Measurements from ENCODE around the gene PCGF3. TPM values are rescaled to one million over a fixed set of nuclear protein-coding genes. Genes with fewer than 3 reads are reported as not detected.

Gene PCGF3
- total RNA-seq, 4 donors from 2014 or later: 40.0 to 57.6 (median 46.9) TPM

DNA sequence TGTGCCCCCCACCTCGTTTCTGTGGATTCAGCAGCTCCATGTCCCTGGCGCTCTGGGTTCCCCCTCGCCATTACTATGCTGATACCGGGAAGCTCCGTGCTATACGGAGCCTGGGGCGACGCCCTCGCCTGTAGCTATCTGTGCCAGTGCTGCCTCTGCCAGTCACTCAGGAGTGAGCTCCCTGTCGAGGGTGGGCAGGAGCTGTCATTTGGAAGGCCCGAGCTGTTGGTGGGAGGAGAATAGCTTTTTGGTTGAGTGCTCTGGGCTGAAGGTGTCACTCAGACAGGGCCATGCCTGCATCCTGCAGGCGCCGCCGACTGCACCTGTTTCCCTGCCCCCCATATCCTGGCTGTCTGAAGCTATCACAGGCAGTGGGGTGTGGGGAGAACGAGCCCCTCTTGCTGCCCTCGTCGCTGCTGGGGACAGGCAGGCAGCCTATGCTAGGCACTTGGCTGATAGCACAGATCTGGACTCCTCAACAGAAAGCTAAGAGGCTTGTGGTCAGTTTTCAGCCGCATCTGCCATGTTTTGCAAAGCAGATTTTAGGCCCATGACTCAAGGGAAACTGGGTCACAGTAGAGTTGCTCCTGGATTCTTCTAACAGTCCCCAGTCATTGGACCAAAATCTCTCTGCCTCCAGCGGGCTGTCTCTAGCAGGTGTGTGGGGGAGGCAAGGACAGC is 88.4 kb downstream of the PCGF3 start:
- peaks cover 14 to 80% (median 29%) of the 10 kb centered on the region in 4 donors for H3K27me3 ChIP-seq
- intact Hi-C loops (cut with DNase I): no loop called here
- H3K9me3 ChIP-seq: no peaks in the 10 kb centered on the region
- DNase-seq: no peak
- no peak overlapping the region for H3K27ac ChIP-seq
- no peak overlapping the region for H3K4me3 ChIP-seq
- no peaks in the 10 kb centered on the region for H3K36me3 ChIP-seq
- H3K4me1 ChIP-seq: peaks cover 12 to 59% (median 28%) of the 10 kb centered on the region in 3 donors
- 25 to 60% methylated on average over 10 to 11 of the region's 19 CpGs for WGBS, 2 donors
- no peak for TF ChIP-seq POLR2A (IDR thresholded peaks at IDR 0.05)
- TF ChIP-seq, protein P1, sequence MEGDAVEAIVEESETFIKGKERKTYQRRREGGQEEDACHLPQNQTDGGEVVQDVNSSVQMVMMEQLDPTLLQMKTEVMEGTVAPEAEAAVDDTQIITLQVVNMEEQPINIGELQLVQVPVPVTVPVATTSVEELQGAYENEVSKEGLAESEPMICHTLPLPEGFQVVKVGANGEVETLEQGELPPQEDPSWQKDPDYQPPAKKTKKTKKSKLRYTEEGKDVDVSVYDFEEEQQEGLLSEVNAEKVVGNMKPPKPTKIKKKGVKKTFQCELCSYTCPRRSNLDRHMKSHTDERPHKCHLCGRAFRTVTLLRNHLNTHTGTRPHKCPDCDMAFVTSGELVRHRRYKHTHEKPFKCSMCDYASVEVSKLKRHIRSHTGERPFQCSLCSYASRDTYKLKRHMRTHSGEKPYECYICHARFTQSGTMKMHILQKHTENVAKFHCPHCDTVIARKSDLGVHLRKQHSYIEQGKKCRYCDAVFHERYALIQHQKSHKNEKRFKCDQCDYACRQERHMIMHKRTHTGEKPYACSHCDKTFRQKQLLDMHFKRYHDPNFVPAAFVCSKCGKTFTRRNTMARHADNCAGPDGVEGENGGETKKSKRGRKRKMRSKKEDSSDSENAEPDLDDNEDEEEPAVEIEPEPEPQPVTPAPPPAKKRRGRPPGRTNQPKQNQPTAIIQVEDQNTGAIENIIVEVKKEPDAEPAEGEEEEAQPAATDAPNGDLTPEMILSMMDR (IDR thresholded peaks at IDR 0.05): no peak

DNA sequence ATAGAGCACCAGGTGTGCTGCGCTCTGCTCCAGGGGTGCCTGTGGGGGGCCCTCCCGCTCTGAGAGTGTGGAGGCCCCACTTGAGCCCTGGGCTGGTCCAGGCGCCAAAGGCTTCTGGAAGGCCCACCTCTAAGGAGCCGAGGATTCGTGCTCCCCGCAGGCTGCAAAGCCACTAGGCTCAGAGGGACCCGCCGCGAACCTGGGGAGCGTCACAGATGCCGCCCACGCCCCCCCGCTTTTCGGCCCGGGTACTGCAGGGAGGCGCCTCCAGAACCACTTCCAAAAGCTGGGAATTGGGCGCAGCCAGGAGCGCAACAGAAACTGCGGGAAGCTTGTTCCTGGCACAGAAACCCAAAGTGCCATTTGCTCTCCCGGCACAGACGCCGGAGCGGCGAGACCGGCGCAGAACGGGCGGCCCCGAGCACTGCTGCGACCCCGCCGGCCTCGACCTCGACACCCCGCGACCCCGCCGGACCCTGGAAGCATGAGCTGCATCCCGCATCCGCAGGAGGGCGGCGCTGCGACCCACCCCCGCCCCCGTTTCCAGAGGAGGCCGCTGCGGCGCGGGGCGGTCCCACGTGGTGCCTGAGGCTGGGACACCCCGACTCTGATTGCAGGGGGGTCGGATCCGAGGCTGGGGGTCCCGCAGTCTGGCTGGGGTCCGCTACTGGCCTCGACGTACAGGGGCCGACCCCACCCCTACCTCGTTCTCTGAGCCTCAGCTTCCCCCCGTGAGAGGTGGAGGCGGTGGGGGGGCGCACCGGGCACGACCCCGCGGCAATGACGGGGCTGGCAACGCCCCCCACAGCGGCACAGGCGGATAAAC is 89.5 kb downstream of the PCGF3 start:
- WGBS, 2 donors: 0% methylated on average over 6 of the region's 71 CpGs; no CpG with 5 or more reads in 1 of the 2 donors
- peaks cover 14 to 70% (median 29%) of the 10 kb centered on the region in 4 donors for H3K27me3 ChIP-seq
- H3K27ac ChIP-seq: no peak overlapping the region
- no peaks in the 10 kb centered on the region for H3K36me3 ChIP-seq
- peaks cover 12 to 53% (median 33%) of the 10 kb centered on the region in 3 donors for H3K4me1 ChIP-seq
- TF ChIP-seq, protein P1 (IDR thresholded peaks at IDR 0.05): peak in 1 of 6 experiments; percentile 3
- TF ChIP-seq POLR2A (IDR thresholded peaks at IDR 0.05): no peak
- no peaks in the 10 kb centered on the region for H3K9me3 ChIP-seq
- DNase-seq: no peak
- intact Hi-C loops (cut with DNase I): no loop called here
- H3K4me3 ChIP-seq: peak overlapping the region; percentile 2 to 64 (median 24)

DNA sequence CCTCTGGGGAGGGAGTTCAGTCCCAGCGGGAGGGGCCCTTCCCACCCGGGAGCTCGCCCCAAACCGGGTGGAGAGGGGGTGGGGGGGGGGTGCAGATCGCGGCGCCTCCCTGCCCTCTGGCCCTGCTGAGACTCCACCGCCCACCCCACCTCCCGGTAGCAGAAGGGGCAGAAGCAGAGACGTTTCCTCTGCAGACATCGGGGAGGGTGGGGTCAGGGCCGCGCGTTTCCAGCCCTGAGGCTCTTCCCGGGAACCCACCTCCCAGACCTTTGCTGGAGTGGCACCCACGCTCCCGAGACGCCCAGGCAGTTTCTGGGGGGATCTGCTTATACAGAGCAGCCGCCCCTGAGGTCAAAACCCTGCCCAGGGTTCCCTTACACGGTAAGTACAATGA is 90.1 kb downstream of the PCGF3 start:
- H3K9me3 ChIP-seq: no peaks in the 10 kb centered on the region
- TF ChIP-seq, protein P1 (IDR thresholded peaks at IDR 0.05): no peak
- TF ChIP-seq POLR2A (IDR thresholded peaks at IDR 0.05): no peak
- H3K27me3 ChIP-seq: peaks cover 14 to 65% (median 29%) of the 10 kb centered on the region in 4 donors
- H3K36me3 ChIP-seq: no peaks in the 10 kb centered on the region
- no peak overlapping the region for H3K27ac ChIP-seq
- no peak for DNase-seq
- 30 to 43% methylated on average over 1 to 5 of the region's 20 CpGs for WGBS, 2 donors
- peak overlapping the region in 2 of 4 donors; percentile 40 to 64 for H3K4me3 ChIP-seq
- peaks cover 12 to 53% (median 33%) of the 10 kb centered on the region in 3 donors for H3K4me1 ChIP-seq
- intact Hi-C loops (cut with DNase I): no loop called here

DNA sequence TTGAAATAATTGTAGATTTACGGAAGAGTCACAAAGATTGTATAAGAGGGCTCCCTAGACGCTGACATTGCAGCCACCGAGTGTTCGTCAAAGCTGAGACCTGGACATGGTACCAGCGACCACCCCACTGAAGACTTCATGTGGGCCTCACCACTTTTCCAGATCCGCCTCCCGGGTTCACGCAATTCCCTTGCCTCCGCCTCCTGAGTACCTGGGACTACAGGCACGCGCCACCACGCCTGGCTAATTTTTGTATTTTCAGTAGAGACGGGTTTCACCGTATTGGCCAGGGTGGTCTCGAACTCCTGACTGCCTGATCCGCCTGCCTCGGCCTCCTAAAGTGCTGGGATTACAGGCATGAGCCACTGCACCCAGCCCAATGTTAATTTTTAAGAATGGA is 90.6 kb downstream of the PCGF3 start:
- Histone ChIP-seq H3K36me3 (no peaks in the 10 kb centered on the region), H3K4me3 (no peak overlapping the region), H3K27ac (no peak overlapping the region), H3K4me1 (peaks cover 12 to 53% (median 33%) of the 10 kb centered on the region in 3 donors), H3K27me3 (peaks cover 14 to 63% (median 29%) of the 10 kb centered on the region in 4 donors), H3K9me3 (no peaks in the 10 kb centered on the region)
- TF ChIP-seq, protein P1 (IDR thresholded peaks at IDR 0.05): no peak
- TF ChIP-seq POLR2A (IDR thresholded peaks at IDR 0.05): no peak
- no peak for DNase-seq
- WGBS, 2 donors: 92 to 93% methylated on average over 16 to 17 of the region's 17 CpGs
- intact Hi-C loops (cut with DNase I): no loop called here

DNA sequence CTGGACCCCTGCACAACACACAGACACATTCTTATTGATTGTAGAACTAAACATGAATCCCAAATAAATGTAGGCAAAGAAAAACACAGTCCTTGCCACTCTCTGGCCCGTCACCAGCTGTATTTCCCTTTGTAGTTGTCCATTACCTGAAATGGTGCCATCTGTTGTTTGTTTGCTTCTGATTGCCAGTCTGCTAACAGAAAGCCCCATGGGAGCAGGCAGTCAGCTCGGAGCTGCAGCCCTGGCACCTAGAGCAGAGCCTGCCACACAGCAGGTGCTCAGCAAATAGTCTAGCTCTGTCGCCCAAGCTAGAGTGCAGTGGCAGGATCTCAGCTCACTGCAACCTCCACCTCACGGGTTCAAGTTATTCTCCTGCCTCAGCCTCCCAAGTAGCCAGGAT is 91.4 kb downstream of the PCGF3 start:
- DNase-seq: no peak
- H3K36me3 ChIP-seq: no peaks in the 10 kb centered on the region
- peaks cover 7 to 44% (median 30%) of the 10 kb centered on the region in 3 donors for H3K4me1 ChIP-seq
- no peaks in the 10 kb centered on the region for H3K9me3 ChIP-seq
- no peak overlapping the region for H3K4me3 ChIP-seq
- intact Hi-C loops (cut with DNase I): no loop called here
- WGBS, 2 donors: 82 to 100% methylated on average over 3 of the region's 4 CpGs
- H3K27ac ChIP-seq: no peak overlapping the region
- TF ChIP-seq, protein P1 (IDR thresholded peaks at IDR 0.05): no peak
- TF ChIP-seq POLR2A (IDR thresholded peaks at IDR 0.05): no peak
- H3K27me3 ChIP-seq: peaks cover 14 to 58% (median 23%) of the 10 kb centered on the region in 4 donors
